ENCODE data around the gene PID1.

GRCh38 chr2:228988786-228989185 is 282.3 kb downstream of the PID1 start:
- TF ChIP-seq ZNF274 (IDR thresholded peaks at IDR 0.05; ENCODE audit: low read depth, low read length) = no peak
- TF ChIP-seq YY1 (IDR thresholded peaks at IDR 0.05; ENCODE audit: insufficient read depth, insufficient read length) = no peak
- no peak for TF ChIP-seq SUZ12 (IDR thresholded peaks at IDR 0.05; ENCODE audit: extremely low read depth, insufficient read depth, insufficient read length)
